ENCODE results near the gene PAK5. TPM values are rescaled to one million over a fixed set of nuclear protein-coding genes. Genes with fewer than 3 reads are reported as not detected.

Gene PAK5
- total RNA-seq, 1 experiment from 2014 or later: not detected

DNA sequence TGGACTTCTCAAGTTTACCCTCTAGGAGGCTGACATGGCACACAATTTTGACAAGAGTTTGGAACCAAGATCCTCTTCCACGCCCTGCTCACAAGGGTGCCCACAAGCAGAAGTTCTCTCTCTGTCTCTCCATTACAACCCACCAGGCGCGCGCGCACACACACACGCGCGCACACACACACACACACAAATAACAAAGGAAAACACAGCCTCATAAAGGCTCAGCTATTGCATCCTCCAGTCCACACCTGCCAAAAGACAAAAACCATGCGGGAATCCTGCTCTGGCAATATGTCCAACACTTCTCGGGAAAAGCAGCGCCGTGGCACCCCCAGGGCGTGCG is 870 bp downstream of the PAK5 start:
- BruUV-seq (replicated peaks): no TSS peak
- POLR2A ChIA-PET (ENCODE audit: unreplicated experiment): no interaction called here

DNA sequence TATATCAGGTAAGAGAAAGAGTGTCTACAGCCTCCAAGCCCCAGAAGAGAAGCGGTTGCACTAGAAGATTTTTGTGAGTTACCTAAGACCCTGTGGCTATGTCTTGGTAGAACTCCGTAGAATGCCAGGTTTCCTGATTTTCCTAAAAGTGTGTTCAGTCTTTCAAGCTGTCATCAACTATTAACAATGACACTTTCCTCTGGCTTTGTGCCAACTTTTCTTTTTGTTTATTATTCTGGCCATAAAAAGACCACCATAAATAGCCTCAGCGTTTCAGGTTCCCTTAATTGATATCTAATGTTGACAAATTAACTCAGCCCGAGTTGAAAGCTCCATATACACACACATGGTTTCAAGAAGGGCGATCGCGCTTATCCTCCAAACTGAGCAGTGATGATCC is 1.2 kb downstream of the PAK5 start:
- Histone ChIP-seq H3K27me3 (ENCODE audit: insufficient read depth, low read depth) (peaks cover 29% of the 10 kb centered on the region), H3K36me3 (ENCODE audit: low read depth) (no peaks in the 10 kb centered on the region), H3F3A (ENCODE audit: insufficient read depth, low read depth) (no peaks in the 10 kb centered on the region), H3K79me2 (ENCODE audit: low read depth) (no peaks in the 10 kb centered on the region), H3K9me2 (ENCODE audit: insufficient read depth) (no peaks in the 10 kb centered on the region), H3K4me1 (replicated peaks; ENCODE audit: insufficient read depth) (no peaks in the 10 kb centered on the region), H4K20me1 (ENCODE audit: insufficient read depth) (no peaks in the 10 kb centered on the region), H2AFZ (no peak overlapping the region), H3K4me2 (no peak overlapping the region), H3K9me3 (ENCODE audit: insufficient read depth, low read depth) (no peaks in the 10 kb centered on the region), H3K4me3 (no peak overlapping the region), H3K27ac (no peak overlapping the region)
- no peak for DNase-seq
- POLR2A ChIA-PET (ENCODE audit: unreplicated experiment): no interaction called here
- no peak for TF ChIP-seq EZH2 (IDR thresholded peaks at IDR 0.05; ENCODE audit: low read depth)
- intact Hi-C loops (cut with micrococcal nuclease; ENCODE audit: unreplicated experiment): no loop called here
- no TSS peak for BruUV-seq (replicated peaks)
- CTCF ChIA-PET: no interaction called here

More for the DNA sequence above, 870 bp downstream of the PAK5 start:
- Histone ChIP-seq H2AFZ (no peak overlapping the region), H4K20me1 (ENCODE audit: insufficient read depth) (no peaks in the 10 kb centered on the region), H3K27me3 (ENCODE audit: insufficient read depth, low read depth) (peaks cover 29% of the 10 kb centered on the region), H3K27ac (no peak overlapping the region), H3K9me3 (ENCODE audit: insufficient read depth, low read depth) (no peaks in the 10 kb centered on the region), H3K4me3 (no peak overlapping the region), H3K4me1 (replicated peaks; ENCODE audit: insufficient read depth) (no peaks in the 10 kb centered on the region), H3F3A (ENCODE audit: insufficient read depth, low read depth) (no peaks in the 10 kb centered on the region), H3K4me2 (no peak overlapping the region), H3K9me2 (ENCODE audit: insufficient read depth) (no peaks in the 10 kb centered on the region), H3K79me2 (ENCODE audit: low read depth) (no peaks in the 10 kb centered on the region), H3K36me3 (ENCODE audit: low read depth) (no peaks in the 10 kb centered on the region)
- intact Hi-C loops (cut with micrococcal nuclease; ENCODE audit: unreplicated experiment): no loop called here
- DNase-seq: no peak
- CTCF ChIA-PET: no interaction called here
- TF ChIP-seq, protein P1, sequence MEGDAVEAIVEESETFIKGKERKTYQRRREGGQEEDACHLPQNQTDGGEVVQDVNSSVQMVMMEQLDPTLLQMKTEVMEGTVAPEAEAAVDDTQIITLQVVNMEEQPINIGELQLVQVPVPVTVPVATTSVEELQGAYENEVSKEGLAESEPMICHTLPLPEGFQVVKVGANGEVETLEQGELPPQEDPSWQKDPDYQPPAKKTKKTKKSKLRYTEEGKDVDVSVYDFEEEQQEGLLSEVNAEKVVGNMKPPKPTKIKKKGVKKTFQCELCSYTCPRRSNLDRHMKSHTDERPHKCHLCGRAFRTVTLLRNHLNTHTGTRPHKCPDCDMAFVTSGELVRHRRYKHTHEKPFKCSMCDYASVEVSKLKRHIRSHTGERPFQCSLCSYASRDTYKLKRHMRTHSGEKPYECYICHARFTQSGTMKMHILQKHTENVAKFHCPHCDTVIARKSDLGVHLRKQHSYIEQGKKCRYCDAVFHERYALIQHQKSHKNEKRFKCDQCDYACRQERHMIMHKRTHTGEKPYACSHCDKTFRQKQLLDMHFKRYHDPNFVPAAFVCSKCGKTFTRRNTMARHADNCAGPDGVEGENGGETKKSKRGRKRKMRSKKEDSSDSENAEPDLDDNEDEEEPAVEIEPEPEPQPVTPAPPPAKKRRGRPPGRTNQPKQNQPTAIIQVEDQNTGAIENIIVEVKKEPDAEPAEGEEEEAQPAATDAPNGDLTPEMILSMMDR (conservative IDR thresholded peaks at IDR 0.05): no peak
- TF ChIP-seq EZH2 (IDR thresholded peaks at IDR 0.05; ENCODE audit: low read depth): no peak

- BruUV-seq (replicated peaks): no TSS peak
- DNase-seq: no peak
- H4K20me1 ChIP-seq (ENCODE audit: insufficient read depth): no peaks in the 10 kb centered on the region
- H3K4me3 ChIP-seq: no peak overlapping the region
- TF ChIP-seq, protein P1 (conservative IDR thresholded peaks at IDR 0.05): no peak
- TF ChIP-seq EZH2 (IDR thresholded peaks at IDR 0.05; ENCODE audit: low read depth): no peak
- H3F3A ChIP-seq (ENCODE audit: insufficient read depth, low read depth): no peaks in the 10 kb centered on the region
- peaks cover 20% of the 10 kb centered on the region for H3K27me3 ChIP-seq (ENCODE audit: insufficient read depth, low read depth)
- no peaks in the 10 kb centered on the region for H3K36me3 ChIP-seq (ENCODE audit: low read depth)
- no peaks in the 10 kb centered on the region for H3K9me2 ChIP-seq (ENCODE audit: insufficient read depth)
- no peak overlapping the region for H3K27ac ChIP-seq
- POLR2A ChIA-PET (ENCODE audit: unreplicated experiment): no interaction called here
- H3K4me1 ChIP-seq (replicated peaks; ENCODE audit: insufficient read depth): no peaks in the 10 kb centered on the region
- intact Hi-C loops (cut with micrococcal nuclease; ENCODE audit: unreplicated experiment): no loop called here
- H2AFZ ChIP-seq: no peak overlapping the region
- no peaks in the 10 kb centered on the region for H3K9me3 ChIP-seq (ENCODE audit: insufficient read depth, low read depth)
- no peak overlapping the region for H3K4me2 ChIP-seq
- no peaks in the 10 kb centered on the region for H3K79me2 ChIP-seq (ENCODE audit: low read depth)
- CTCF ChIA-PET: no interaction called here
Measured at GRCh38 chr20:9835302-9835701, 3.6 kb downstream of the PAK5 start.

DNA sequence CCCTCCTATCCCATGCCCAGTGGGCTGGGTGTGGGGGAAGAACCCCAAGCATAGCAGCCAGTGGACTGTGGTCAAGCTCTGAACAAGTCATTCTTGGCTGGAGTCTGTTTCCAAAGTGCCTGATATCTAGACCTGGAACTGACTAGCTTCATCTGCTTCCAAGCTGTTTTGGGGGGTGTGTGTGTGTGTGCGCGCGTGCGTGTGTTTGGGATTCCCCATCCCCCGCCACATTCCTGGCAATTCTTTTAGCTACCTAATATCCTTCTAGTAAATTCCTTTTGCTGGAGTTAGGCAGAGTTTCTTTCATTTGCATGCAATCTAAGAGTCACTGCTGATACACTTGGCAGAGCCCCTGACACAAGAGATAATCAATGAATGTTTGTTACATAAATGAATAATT is 7.8 kb downstream of the PAK5 start:
- H3K27ac ChIP-seq: no peak overlapping the region
- POLR2A ChIA-PET (ENCODE audit: unreplicated experiment): no interaction called here
- H2AFZ ChIP-seq: no peak overlapping the region
- H3K36me3 ChIP-seq (ENCODE audit: low read depth): no peaks in the 10 kb centered on the region
- H3K4me2 ChIP-seq: no peak overlapping the region
- BruUV-seq (replicated peaks): no TSS peak
- no peaks in the 10 kb centered on the region for H3F3A ChIP-seq (ENCODE audit: insufficient read depth, low read depth)
- no peak for TF ChIP-seq EZH2 (IDR thresholded peaks at IDR 0.05; ENCODE audit: low read depth)
- TF ChIP-seq, protein P1 (conservative IDR thresholded peaks at IDR 0.05): no peak
- no peak for DNase-seq
- CTCF ChIA-PET: no interaction called here
- peaks cover 19% of the 10 kb centered on the region; the same call in 1 of the 2 replicates for H3K27me3 ChIP-seq (ENCODE audit: insufficient read depth, low read depth)
- H4K20me1 ChIP-seq (ENCODE audit: insufficient read depth): no peaks in the 10 kb centered on the region
- no peak overlapping the region for H3K4me3 ChIP-seq
- H3K9me2 ChIP-seq (ENCODE audit: insufficient read depth): no peaks in the 10 kb centered on the region
- H3K4me1 ChIP-seq (replicated peaks; ENCODE audit: insufficient read depth): no peaks in the 10 kb centered on the region
- no peaks in the 10 kb centered on the region for H3K9me3 ChIP-seq (ENCODE audit: insufficient read depth, low read depth)
- H3K79me2 ChIP-seq (ENCODE audit: low read depth): no peaks in the 10 kb centered on the region
- intact Hi-C loops (cut with micrococcal nuclease; ENCODE audit: unreplicated experiment): no loop called here

Measured in PC-9 (cell line).